GM21576 (cell line): ENCODE measurements around the gene DIRAS1.
"Not testable (repeated sequence)": the region's sequence is repeated elsewhere in the genome, so short reads cannot be mapped to it uniquely, and the experiment has no call there.

Source experiments
- ATAC-seq: cut with Tn5 transposase; IDR thresholded peaks from one replicate; pipeline ENCODE4 v1.9.1; 2021; ENCODE audit warnings: mild to moderate bottlenecking, moderate library complexity; ENCODE audit not compliant: unreplicated experiment

Gene DIRAS1

DNA sequence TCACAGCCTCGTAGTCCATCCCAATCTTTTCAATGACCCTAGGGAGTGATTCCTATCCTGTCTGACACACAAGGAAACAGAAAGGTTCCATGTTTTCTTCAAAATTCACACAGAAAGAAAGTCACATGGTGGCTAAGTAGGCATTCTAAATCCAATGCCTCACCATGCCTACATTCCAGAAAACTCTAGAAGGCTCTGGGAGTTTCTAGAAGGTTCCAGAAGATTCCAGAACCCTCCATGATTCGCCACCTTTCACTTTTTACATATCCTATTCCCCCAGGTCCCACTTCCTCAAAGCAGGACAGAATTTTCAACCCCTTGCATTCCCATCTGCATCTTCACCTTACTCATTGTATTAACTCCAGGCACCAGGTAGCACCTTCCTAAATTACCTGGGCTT lies 41.7 kb downstream of the DIRAS1 start:
- no peak for ATAC-seq

DNA sequence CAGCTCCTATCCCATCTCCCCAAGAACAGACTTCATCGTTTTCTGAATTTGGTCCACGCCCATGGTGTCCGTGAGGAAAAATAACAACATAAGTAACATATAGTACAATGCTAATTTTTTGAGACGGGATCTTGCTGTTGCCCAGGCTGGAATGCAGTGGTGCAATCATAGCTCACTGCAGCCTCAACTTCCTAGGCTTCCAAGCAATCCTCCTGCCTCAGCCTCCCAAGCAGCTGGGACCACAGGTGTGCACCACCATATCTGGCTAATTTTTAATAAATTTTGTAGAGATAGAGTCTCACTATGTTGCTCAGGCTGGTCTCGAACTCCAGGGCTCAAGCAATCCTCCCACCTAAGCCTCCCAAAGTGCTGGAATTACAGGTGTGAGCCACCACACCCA lies 42.2 kb downstream of the DIRAS1 start:
- ATAC-seq, result not testable (repeated sequence)

DNA sequence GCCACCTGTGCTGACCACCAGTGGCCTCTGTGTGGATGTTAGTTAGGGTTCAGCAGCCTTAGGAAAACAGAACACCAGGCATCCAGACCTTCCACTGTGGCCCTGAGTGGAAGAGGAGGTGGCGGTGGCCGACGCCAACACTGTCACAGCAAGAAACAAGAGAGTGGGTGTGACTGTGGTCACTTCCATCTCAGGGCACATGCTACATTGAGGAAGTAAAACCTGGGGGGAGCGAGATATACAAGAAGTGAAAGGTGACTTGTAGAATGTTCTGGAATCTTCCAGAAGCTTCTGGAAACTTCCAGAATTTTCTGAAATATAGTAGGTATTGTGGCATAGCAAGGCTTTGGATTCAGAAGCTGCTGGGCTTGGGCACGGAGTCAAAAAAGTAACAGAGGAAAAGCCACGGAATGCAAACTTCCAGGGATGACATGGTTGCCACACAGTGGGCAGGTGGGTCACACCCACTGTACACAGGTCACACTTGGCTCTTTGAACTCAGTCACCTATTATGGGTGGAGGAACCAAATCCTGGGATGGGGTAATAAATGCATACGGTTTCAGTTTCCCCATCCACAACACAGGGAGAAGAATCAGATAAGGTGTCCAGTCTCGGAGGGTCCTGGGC lies 43.0 kb downstream of the DIRAS1 start:
- ATAC-seq, result peak; percentile 45

DNA sequence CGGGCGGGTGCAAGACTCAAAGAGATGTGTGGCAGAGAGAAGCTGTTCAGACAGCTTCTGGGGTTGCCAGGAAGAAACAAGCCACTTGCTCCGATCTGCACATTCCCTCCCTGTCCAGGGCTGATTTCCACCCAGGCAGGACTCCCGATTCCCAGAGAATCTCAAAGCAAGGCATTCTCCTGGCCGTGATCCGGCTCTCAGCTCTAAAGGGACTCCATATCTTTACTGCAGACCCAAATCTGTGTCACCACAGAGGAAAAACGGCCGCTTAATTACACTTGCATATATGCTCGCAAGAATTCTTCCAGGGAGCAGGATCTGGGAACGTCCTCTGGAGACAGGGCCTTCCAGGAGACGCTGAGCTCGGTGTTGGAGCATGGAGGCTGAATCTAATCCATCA lies 44.3 kb downstream of the DIRAS1 start:
- ATAC-seq, result no peak

DNA sequence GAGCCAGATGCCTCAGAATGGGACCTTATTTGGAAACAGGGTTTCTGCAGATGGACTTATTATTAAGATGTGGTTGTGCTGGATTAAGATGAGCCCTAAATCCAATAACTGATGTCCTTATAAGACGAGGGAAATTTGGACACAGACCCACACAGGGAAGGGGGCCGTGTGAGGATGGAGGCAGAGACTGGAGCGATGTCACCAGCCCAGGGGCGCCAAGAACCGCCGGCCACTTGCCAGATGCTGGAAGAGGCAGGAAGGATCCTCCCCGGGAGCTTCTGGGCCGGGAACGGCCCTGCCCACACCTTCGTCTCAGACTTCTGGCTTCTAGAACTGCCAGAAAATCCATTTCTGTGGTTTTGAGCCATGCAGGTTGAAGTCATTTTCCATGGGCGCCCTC lies 45.3 kb downstream of the DIRAS1 start:
- ATAC-seq, result no peak

DNA sequence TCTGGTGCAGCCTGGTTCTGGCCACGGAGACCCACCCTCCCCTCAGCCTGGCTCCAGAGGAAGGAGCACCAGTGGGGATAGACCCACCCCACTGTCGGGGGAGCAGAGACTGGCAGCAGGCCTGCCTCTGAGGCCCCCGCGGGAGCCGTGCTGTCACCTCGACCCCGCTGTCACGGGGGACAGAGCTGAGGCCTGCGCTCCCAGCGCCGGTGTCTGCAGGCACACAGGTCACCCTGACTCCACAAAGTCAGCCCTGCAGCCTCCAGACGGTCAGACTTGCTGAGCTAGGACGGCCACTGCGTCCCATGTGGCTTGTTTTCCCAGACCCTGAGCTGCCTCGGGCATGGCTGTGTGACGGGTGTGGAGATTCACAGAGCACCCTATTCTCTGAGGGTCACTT lies 51.0 kb downstream of the DIRAS1 start:
- ATAC-seq, result no peak

DNA sequence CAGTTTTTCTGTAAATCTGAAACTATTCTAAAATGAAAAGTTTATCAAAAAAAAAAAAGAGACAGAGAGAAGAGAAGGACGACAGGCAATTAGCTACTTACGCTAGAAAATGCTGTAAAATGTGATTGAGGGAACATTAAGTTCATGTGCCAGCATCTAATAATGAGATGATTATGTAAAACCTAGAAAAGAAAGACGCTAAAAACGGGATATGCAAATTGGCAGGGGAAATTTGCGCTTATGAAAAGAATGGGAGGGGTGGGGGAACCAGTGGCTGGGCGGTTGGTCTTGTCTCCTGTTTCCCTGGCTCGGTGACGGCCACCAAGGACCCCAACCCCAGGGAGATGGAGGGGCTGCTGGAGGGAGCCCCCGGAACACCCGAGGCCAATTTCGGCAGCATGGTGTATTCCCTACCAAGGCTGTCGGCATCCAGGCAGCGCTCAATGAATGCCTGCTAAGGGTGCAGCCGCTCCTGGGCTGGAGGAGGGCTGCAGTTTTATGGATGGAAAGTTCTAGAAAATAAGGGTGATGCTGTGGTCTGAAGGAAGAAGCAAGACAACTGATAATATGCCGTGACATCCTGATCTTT lies 52.9 kb downstream of the DIRAS1 start:
- no peak for ATAC-seq

DNA sequence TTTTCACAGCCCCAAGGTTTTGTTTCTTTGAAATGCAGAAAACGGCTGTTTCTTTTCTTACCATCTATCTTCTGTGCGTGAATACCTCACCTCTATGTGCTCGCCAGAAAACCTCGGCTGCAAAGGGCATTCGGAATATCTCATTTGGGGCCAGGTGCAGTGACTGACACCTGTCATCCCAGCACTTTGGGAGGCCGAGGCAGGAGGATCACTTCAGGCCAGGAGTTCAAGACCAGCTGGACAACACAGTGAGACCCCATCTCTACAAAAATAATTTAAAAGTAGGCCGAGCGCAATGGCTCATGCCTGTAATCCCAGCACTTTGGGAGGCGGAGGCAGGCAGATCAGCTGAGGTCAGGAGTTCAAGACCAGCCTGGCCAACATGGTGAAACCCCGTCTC lies 53.8 kb downstream of the DIRAS1 start:
- ATAC-seq, result not testable (repeated sequence)

DNA sequence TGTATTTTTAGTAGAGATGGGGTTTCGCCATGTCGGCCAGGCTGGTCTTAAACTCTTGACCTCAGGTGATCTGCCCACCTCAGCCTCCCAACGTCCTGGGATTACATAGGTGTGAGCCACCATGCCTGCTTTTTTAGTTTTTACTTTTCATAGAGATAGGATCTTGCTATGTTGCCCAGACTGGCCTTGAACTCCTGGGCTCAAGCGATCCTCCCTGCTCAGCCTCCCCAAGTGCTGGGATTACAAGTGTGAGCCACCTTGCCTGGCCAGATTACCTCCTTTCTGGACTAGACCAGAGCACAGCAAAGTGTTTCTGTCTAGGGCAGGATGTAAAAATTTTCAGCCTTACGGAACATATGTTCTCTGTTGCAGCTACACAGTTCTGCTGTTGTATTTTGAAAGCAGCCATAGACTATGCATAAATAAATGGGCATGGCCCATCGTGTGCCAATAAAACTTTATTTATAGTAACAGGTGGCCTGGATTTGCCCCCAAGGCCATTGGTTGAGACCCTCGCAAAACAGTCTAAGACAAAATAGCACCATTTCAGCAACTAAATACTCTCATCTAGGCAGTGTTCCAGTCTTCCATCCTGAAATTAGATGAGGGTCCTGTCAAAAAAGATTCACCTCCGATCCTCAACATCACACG lies 54.7 kb downstream of the DIRAS1 start:
- ATAC-seq, result no peak

DNA sequence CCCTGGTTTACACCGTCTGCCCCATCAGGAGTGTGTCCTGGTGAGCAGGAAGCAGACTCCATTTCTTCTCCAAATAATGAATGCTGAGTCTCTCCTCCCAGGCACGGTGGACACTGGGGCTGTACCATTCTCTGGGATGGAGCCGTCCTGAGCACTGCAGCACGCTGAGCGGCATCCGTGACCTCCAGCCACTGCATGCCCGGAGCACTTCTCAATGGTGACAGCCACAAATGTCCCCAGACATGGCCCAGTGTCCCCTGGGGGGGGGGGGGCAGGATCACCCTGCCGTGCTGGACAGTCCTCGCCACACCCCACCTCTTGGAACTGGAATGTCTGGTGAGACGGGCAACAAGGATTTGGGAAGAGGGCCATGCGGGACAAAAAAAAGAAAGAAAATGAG lies 56.1 kb downstream of the DIRAS1 start:
- ATAC-seq, result no peak
